ENCODE measurements around the gene SHISA6. TPM values are rescaled to one million over a fixed set of nuclear protein-coding genes. Genes with fewer than 3 reads are reported as not detected.

The SHISA6 gene
- total and polyA plus RNA-seq, 2 donors (not counting 1 experiment from before 2014, with no cell fraction given), result not detected

- DNase-seq (ENCODE audit: low read depth in 2 of 2), result no peak
- H3K9ac ChIP-seq (ENCODE audit: insufficient read depth, low read length), result no peak overlapping the region
- TF ChIP-seq EZH2 (IDR thresholded peaks at IDR 0.05; ENCODE audit: low read length, missing control alignments), result no peak
- no peak for TF ChIP-seq CTCF (conservative IDR thresholded peaks at IDR 0.05 in 1 of 2, IDR thresholded peaks at IDR 0.05 in 1 of 2; ENCODE audit: low read depth in 1 of 2, low read length in 2 of 2)
- no peak overlapping the region for H3K4me2 ChIP-seq (ENCODE audit: extremely low read depth, insufficient read depth, low read length)
- H4K20me1 ChIP-seq (ENCODE audit: control insufficient read depth, extremely low read depth, insufficient read depth, low read length), result no peaks in the 10 kb centered on the region
- no peaks in the 10 kb centered on the region for H3K36me3 ChIP-seq (ENCODE audit: control insufficient read depth, insufficient read depth, low read length)
- H3K4me1 ChIP-seq (ENCODE audit: control insufficient read depth, extremely low read depth, insufficient read depth, low read length), result no peaks in the 10 kb centered on the region
- no peak overlapping the region for H3K27ac ChIP-seq (ENCODE audit: insufficient read depth, low read length)
- H3K4me3 ChIP-seq (replicated peaks in 1 of 4; ENCODE audit: control extremely low read depth in 1 of 4, insufficient read depth in 1 of 4, low read depth in 3 of 4, low read length in 4 of 4), result no peak overlapping the region
- H3K9me3 ChIP-seq (ENCODE audit: control insufficient read depth, insufficient read depth, low read depth, low read length), result no peaks in the 10 kb centered on the region
- no peak overlapping the region for H2AFZ ChIP-seq (ENCODE audit: low read length)
- H3K27me3 ChIP-seq (ENCODE audit: control insufficient read depth, insufficient read depth, low read length), result no peaks in the 10 kb centered on the region
- H3K79me2 ChIP-seq (ENCODE audit: control insufficient read depth, insufficient read depth, low read length), result no peaks in the 10 kb centered on the region
Observed at GRCh38 chr17:11441004-11441403, 200.0 kb downstream of the SHISA6 start.

- Histone ChIP-seq H3K79me2 (ENCODE audit: control insufficient read depth, insufficient read depth, low read length) (no peaks in the 10 kb centered on the region), H3K4me3 (replicated peaks in 1 of 4; ENCODE audit: control extremely low read depth in 1 of 4, insufficient read depth in 1 of 4, low read depth in 3 of 4, low read length in 4 of 4) (no peak overlapping the region), H3K27me3 (ENCODE audit: control insufficient read depth, insufficient read depth, low read length) (no peaks in the 10 kb centered on the region), H3K9ac (ENCODE audit: insufficient read depth, low read length) (no peak overlapping the region), H3K4me2 (ENCODE audit: extremely low read depth, insufficient read depth, low read length) (no peak overlapping the region), H3K9me3 (ENCODE audit: control insufficient read depth, insufficient read depth, low read depth, low read length) (no peaks in the 10 kb centered on the region), H2AFZ (ENCODE audit: low read length) (no peak overlapping the region), H4K20me1 (ENCODE audit: control insufficient read depth, extremely low read depth, insufficient read depth, low read length) (no peaks in the 10 kb centered on the region), H3K4me1 (ENCODE audit: control insufficient read depth, extremely low read depth, insufficient read depth, low read length) (no peaks in the 10 kb centered on the region), H3K36me3 (ENCODE audit: control insufficient read depth, insufficient read depth, low read length) (no peaks in the 10 kb centered on the region), H3K27ac (ENCODE audit: insufficient read depth, low read length) (no peak overlapping the region)
- DNase-seq (ENCODE audit: low read depth in 2 of 2), result no peak
- TF ChIP-seq EZH2 (IDR thresholded peaks at IDR 0.05; ENCODE audit: low read length, missing control alignments), result no peak
Observed at GRCh38 chr17:11446316-11446715, 205.3 kb downstream of the SHISA6 start.

- H3K4me1 ChIP-seq (ENCODE audit: control insufficient read depth, extremely low read depth, insufficient read depth, low read length), result no peaks in the 10 kb centered on the region
- no peak overlapping the region for H3K27ac ChIP-seq (ENCODE audit: insufficient read depth, low read length)
- H3K9ac ChIP-seq (ENCODE audit: insufficient read depth, low read length), result no peak overlapping the region
- no peak overlapping the region for H3K4me3 ChIP-seq (replicated peaks in 1 of 4; ENCODE audit: control extremely low read depth in 1 of 4, insufficient read depth in 1 of 4, low read depth in 3 of 4, low read length in 4 of 4)
- H3K36me3 ChIP-seq (ENCODE audit: control insufficient read depth, insufficient read depth, low read length), result no peaks in the 10 kb centered on the region
- no peaks in the 10 kb centered on the region for H3K79me2 ChIP-seq (ENCODE audit: control insufficient read depth, insufficient read depth, low read length)
- H3K27me3 ChIP-seq (ENCODE audit: control insufficient read depth, insufficient read depth, low read length), result no peaks in the 10 kb centered on the region
- H3K9me3 ChIP-seq (ENCODE audit: control insufficient read depth, insufficient read depth, low read depth, low read length), result no peaks in the 10 kb centered on the region
- no peak for TF ChIP-seq EZH2 (IDR thresholded peaks at IDR 0.05; ENCODE audit: low read length, missing control alignments)
- TF ChIP-seq CTCF (conservative IDR thresholded peaks at IDR 0.05 in 1 of 2, IDR thresholded peaks at IDR 0.05 in 1 of 2; ENCODE audit: low read depth in 1 of 2, low read length in 2 of 2), result no peak
- no peak for DNase-seq (ENCODE audit: low read depth in 2 of 2)
- H3K4me2 ChIP-seq (ENCODE audit: extremely low read depth, insufficient read depth, low read length), result no peak overlapping the region
- H4K20me1 ChIP-seq (ENCODE audit: control insufficient read depth, extremely low read depth, insufficient read depth, low read length), result no peaks in the 10 kb centered on the region
- H2AFZ ChIP-seq (ENCODE audit: low read length), result no peak overlapping the region
Observed at GRCh38 chr17:11454096-11454495, 213.1 kb downstream of the SHISA6 start.

All from fibroblast of lung (primary cell).